Measurements from ENCODE around the gene LHX3. TPM values are rescaled to one million over a fixed set of nuclear protein-coding genes. Genes with fewer than 3 reads are reported as not detected.

LHX3 gene
- total RNA-seq, 1 donor from 2014 or later: not detected

- no peaks in the 10 kb centered on the region for H3K4me1 Mint-ChIP-seq (ENCODE audit: unreplicated experiment)
- H3K36me3 Mint-ChIP-seq (ENCODE audit: low read depth, unreplicated experiment): peaks cover 20% of the 10 kb centered on the region
- H3K27me3 Mint-ChIP-seq (ENCODE audit: unreplicated experiment): peaks cover 16% of the 10 kb centered on the region
- no peaks in the 10 kb centered on the region for H3K9me3 Mint-ChIP-seq (ENCODE audit: unreplicated experiment)
- TF ChIP-seq CTCF (IDR thresholded peaks at IDR 0.05; ENCODE audit: unreplicated experiment): no peak
- H3K4me3 Mint-ChIP-seq (ENCODE audit: unreplicated experiment): no peak overlapping the region
- no peak overlapping the region for H3K27ac Mint-ChIP-seq (ENCODE audit: unreplicated experiment)
- DNase-seq (ENCODE audit: low spot score): no peak
Measured at GRCh38 chr9:136208675-136209074, 3.7 kb upstream of the LHX3 start.

- Mint-ChIP-seq H3K9me3 (ENCODE audit: unreplicated experiment) (no peaks in the 10 kb centered on the region), H3K4me3 (ENCODE audit: unreplicated experiment) (no peak overlapping the region), H3K36me3 (ENCODE audit: low read depth, unreplicated experiment) (peaks cover 18% of the 10 kb centered on the region), H3K27me3 (ENCODE audit: unreplicated experiment) (peaks cover 19% of the 10 kb centered on the region), H3K4me1 (ENCODE audit: unreplicated experiment) (no peaks in the 10 kb centered on the region), H3K27ac (ENCODE audit: unreplicated experiment) (no peak overlapping the region)
- DNase-seq (ENCODE audit: low spot score): no peak
- TF ChIP-seq CTCF (IDR thresholded peaks at IDR 0.05; ENCODE audit: unreplicated experiment): no peak
Measured at GRCh38 chr9:136207616-136208015, 2.7 kb upstream of the LHX3 start.

- H3K27me3 Mint-ChIP-seq (ENCODE audit: unreplicated experiment): peaks cover 19% of the 10 kb centered on the region
- no peaks in the 10 kb centered on the region for H3K4me1 Mint-ChIP-seq (ENCODE audit: unreplicated experiment)
- H3K36me3 Mint-ChIP-seq (ENCODE audit: low read depth, unreplicated experiment): peaks cover 13% of the 10 kb centered on the region
- H3K27ac Mint-ChIP-seq (ENCODE audit: unreplicated experiment): no peak overlapping the region
- H3K4me3 Mint-ChIP-seq (ENCODE audit: unreplicated experiment): peak overlapping the region; percentile 13
- no peak for TF ChIP-seq CTCF (IDR thresholded peaks at IDR 0.05; ENCODE audit: unreplicated experiment)
- no peaks in the 10 kb centered on the region for H3K9me3 Mint-ChIP-seq (ENCODE audit: unreplicated experiment)
- DNase-seq (ENCODE audit: low spot score): no peak
Measured at GRCh38 chr9:136206602-136207275, 1.8 kb upstream of the LHX3 start.

GRCh38 chr9:136205707-136205992, 722 bp upstream of the LHX3 start:
- no peaks in the 10 kb centered on the region for H3K9me3 Mint-ChIP-seq (ENCODE audit: unreplicated experiment)
- no peak overlapping the region for H3K4me3 Mint-ChIP-seq (ENCODE audit: unreplicated experiment)
- H3K4me1 Mint-ChIP-seq (ENCODE audit: unreplicated experiment): no peaks in the 10 kb centered on the region
- peaks cover 13% of the 10 kb centered on the region for H3K36me3 Mint-ChIP-seq (ENCODE audit: low read depth, unreplicated experiment)
- H3K27ac Mint-ChIP-seq (ENCODE audit: unreplicated experiment): no peak overlapping the region
- DNase-seq (ENCODE audit: low spot score): no peak
- peaks cover 22% of the 10 kb centered on the region for H3K27me3 Mint-ChIP-seq (ENCODE audit: unreplicated experiment)
- TF ChIP-seq CTCF (IDR thresholded peaks at IDR 0.05; ENCODE audit: unreplicated experiment): no peak

- Mint-ChIP-seq H3K36me3 (ENCODE audit: low read depth, unreplicated experiment) (peaks cover 13% of the 10 kb centered on the region), H3K9me3 (ENCODE audit: unreplicated experiment) (no peaks in the 10 kb centered on the region), H3K4me3 (ENCODE audit: unreplicated experiment) (no peak overlapping the region), H3K27ac (ENCODE audit: unreplicated experiment) (no peak overlapping the region), H3K4me1 (ENCODE audit: unreplicated experiment) (no peaks in the 10 kb centered on the region), H3K27me3 (ENCODE audit: unreplicated experiment) (peaks cover 22% of the 10 kb centered on the region)
- DNase-seq (ENCODE audit: low spot score): no peak
- TF ChIP-seq CTCF (IDR thresholded peaks at IDR 0.05; ENCODE audit: unreplicated experiment): no peak
Measured at GRCh38 chr9:136204145-136204805, 653 bp downstream of the LHX3 start.
